ENCODE measurements around the gene SLC7A6.
A peak's percentile ranks its signal among the peaks of the same experiment; 100 is the strongest.

SLC7A6 gene

DNA sequence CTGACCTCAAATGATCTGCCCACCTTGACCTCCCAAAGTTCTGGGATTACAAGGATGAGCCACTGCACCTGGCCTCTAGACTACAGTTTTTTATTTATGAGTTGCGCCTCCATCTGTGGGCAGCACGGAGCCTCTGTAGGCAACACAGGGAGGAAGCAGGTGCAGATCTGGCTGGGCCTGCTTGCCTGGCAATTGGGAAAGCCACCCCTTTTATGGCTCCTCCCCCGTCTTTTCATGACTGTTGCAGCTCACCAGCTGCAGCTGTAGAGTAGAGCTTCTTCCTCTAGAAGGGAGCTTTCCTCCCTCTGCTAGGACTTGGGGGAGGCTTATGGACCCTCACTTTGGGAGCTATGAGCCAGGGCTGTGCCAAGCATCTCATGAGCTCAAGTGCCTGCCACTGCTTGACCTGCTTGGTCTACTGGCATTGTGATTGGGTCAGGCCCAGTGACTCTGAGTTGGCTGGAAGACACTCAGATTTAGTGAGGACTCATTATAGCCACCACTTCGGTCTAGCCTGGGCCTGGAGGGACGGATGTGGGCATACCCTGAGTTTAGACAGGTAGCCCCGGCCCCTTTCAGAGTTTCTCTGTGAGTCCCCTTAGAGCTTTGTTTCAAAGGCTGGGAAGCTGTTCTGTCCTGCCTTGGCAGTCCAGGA lies 6.9 kb upstream of the SLC7A6 start:
- DNase-seq (ENCODE audit: low spot score) = peak; percentile 37

DNA sequence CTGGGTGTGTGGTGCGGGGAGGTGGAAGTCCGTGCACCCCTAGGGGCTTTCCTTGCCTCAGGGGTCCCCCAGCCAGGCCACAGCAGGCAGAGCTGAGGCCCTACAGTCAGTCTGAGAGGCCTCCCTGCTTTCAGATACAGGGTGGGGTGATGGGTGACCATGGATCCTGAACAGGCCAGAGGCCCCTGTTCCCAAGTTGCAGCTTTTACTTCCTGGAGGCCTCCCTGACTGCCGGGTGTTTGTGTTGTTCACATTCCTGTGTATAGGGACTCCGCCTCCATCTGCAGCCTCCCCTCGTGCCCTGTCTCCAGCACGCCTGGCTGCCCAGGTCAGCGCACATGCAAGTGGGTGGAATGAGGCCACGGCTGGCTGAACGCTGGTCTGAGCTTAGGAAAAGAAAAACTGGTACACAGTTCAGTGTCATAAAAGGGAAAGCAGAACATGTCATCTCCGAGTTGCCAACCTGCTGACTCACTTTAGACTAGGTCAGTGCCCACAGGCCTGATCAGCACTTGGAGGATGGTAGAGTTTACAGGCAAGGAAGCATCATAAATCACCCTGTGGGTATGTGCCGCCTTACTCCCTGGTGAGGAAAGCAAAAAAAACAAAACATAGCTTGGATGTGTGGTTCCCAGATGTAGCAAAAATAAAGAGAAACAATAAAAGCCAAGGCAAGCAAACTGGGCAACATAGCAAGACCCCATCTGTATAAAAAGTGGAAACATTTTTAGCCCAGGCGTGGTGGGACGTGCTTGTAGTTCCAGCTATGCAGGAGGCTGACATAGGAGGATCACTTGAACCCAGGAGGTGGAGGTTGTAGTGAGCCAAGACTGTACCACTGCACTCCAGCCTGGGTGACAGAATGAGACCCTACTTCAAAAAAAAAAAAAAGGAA lies 6.2 kb upstream of the SLC7A6 start:
- peak; percentile 100 for DNase-seq (ENCODE audit: low spot score)

DNA sequence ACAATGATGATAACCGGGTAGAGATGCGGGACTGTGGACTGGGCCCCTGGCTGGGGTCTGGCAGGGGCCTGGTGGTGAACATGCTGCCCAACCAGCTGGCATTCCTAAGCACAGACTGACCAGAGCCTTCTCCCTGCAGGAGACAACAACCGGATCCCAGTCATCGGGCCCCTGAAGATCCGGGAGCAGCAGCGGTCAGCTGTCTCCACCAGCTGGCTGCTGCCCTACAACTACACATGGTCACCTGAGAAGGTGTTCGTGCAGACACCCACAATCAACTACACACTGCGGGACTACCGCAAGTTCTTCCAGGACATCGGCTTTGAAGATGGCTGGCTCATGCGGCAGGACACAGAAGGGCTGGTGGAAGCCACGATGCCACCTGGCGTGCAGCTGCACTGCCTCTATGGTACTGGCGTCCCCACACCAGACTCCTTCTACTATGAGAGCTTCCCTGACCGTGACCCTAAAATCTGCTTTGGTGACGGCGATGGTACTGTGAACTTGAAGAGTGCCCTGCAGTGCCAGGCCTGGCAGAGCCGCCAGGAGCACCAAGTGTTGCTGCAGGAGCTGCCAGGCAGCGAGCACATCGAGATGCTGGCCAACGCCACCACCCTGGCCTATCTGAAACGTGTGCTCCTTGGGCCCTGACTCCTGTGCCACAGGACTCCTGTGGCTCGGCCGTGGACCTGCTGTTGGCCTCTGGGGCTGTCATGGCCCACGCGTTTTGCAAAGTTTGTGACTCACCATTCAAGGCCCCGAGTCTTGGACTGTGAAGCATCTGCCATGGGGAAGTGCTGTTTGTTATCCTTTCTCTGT lies 5.1 kb upstream of the SLC7A6 start:
- DNase-seq (ENCODE audit: low spot score) = no peak

DNA sequence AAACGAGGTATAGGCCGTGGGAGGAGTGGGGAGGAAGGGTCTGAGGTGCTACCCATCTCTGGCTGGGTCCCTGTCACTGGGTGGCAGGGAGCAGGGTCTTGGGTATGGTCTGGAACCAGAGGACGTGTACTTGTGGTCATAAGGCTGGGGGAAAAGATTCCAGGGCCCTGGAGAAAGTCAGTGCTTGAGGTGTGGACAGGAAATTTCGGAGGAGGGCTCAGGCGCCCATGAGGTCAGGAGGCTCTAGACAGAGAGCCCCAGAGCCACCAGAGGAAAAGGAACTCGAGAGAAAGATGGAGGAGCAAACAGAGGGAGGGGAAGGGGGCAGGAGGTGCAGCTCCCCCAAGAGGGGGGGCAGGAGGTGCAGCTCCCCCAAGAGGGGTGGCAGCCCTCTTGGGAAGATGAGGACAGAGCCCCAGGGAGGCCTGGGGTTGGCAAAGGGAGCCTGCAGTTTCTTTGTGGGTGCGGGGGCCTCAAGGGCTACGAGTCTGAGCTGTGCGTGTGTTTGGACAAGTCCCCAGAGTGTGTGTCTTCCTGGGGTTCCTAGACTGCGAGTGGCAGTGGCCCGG lies 683 bp upstream of the SLC7A6 start:
- DNase-seq (ENCODE audit: low spot score) = no peak

DNA sequence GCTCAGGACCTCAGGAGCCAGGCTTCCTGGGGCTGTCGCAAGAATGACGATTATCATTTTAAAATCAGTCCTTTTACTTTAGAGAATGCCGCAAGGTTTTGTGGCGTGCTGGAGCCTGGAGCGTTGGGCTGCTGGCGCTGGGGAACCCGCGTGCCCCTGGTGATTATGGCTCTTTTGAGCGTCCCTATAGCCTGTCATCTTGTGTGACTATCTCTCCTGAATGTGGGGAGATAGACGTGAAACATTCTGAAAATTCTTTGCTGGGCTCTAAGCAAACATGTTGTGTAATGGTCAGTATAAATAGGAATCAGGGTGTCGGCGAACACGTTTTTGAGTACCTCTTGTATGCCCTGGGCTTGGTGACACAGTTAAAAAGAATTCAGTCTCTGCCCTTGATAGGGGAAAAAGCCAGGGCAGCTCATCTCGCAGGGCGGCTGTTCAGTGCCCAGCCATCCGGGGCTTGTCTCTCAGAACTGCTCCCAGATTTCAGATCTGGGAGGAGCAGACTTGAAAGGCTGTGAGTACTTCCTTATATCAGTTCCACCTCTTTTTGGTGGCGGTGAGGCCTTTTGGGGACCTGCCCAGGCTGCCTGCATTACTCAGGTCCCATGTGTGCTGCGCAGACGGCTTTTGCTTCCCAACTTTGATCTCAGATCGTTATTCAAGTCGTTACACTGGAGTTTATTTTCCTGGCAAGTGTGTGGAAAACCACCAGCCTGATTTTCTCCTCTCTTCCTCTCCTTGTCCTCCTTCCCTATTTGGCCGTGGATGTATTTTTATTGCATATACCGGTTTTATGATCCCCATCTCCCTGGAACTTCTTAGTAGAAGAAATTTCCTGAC lies 973 bp downstream of the SLC7A6 start:
- peak; percentile 94 for DNase-seq (ENCODE audit: low spot score)

DNA sequence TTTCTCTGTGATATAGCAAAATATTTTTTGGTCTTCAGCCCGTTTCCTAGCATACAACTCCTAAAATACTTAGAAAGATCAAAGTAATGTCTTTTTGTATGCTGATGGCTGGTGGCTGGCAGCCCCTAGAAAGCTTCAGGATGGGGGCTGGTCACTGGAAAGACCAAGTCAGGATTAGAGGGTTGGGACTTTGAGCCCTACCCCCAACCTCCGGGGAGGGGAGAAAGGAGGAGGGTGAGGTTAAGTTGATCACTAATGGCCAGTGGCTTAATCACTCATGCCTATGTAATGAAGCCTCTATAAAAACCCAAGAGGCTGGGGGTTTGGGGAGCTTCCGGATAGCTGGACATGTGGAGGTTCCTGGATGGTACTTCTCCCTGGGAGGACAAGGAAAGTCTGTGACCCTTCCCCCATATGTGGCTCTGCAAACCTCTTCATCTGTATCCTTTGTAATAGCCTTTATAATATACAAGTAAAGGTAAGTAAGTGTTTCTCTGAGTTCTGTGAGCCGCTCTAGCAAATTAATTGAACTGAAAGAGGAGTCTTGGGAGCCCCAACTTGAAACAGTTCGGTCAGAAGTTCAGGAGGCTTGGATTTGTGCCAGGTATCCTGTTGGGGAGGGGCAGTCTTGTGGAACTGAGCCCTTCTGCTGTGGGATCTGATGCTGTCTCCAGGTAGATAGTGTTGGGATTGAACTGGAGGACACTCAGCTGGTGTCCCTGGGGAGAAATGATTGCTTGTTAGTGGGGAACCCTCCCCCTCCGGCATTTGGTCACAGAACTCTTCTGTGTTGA lies 3.5 kb downstream of the SLC7A6 start:
- DNase-seq (ENCODE audit: low spot score) = no peak

DNA sequence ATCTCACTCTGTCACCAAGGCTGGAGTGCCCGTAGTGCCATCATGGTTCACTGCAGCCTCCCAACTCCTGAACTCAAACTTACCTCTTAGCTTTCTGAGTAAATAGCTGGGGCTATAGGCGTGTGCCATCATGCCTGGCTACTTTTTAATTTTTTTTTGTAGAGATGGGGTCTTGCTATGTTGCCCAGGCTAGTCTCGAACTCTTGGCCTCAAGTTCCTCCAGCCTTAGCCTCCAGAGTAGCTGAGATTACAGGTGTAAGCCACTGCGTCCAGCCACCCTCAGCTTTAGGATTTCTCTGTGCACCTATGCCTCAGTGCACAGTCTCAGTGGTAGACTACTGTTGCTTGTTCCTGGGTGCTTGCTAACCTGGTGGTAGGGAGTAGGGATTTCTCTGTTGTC lies 5.5 kb downstream of the SLC7A6 start:
- DNase-seq (ENCODE audit: low spot score) = no peak

DNA sequence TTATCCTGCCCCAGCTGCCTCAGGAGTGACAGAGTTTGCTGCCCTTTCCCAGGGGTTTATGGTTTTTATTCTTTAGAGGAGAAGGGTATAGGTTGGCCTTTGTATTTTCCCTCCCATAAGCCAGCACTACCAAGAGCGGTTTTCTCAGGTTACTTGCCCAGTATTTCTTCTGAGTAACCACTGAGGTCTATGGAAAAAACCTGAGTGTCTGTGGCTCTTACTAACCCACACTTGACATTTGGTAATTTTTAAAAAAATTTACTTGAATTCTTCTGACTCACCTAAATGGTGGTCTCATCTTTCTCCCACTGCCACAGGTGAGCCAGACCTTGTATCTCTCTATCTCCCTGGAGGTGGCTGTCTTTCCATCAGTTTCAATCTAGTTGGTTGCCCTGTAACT lies 6.0 kb downstream of the SLC7A6 start:
- DNase-seq (ENCODE audit: low spot score) = no peak

DNA sequence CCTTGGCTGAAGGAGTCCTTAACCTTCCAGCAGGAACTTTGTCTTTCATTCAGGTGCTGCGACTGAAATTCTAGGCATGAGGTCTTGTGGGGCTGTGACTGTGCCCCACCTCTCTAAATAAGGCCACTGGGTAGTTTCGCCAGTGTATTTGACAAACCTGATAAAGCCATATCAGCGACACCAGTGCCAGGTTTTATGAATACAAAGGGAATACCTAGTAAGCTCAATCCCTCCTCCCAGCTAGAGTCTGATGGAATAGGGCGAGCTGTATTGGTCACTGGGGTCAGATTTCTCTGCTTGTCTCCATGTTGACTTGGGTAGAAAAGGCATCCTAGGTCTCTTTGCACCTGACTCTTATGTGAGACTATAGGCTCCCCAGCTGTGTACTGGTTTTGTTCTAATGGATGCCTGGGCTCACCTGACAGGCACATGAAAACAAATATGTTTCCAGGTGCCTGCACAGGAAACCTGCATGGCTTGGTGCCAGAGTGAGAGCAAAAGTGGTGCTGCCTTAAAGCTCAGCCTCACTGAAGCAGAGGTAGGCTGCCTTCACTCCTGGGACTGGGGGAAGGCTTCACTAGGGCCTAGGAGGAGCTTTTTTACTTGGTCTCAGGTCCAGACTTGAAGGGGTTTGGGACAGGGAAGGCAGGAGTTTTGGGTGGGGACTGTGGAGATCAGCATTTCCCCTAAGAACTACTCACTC lies 8.3 kb downstream of the SLC7A6 start:
- DNase-seq (ENCODE audit: low spot score) = no peak

DNA sequence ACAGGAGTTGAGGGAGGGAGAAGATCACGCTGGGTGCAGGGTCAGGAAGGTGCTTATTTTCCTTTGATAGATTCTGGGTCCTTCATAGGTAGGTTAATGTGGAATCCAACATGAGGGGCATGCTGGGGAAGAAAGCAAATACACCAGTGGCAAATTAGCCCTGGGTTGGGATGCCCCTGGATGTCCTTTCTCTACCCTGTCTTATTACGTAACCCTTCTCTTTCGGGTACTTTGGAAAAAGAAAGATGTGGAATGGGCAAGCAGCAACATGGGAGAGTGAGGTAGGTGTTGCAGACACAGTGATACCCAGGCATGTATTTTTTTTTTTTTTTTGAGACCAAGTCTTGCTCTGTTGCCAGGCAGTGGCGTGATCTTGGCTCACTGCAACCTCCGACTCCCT lies 9.1 kb downstream of the SLC7A6 start:
- no peak for DNase-seq (ENCODE audit: low spot score)

DNA sequence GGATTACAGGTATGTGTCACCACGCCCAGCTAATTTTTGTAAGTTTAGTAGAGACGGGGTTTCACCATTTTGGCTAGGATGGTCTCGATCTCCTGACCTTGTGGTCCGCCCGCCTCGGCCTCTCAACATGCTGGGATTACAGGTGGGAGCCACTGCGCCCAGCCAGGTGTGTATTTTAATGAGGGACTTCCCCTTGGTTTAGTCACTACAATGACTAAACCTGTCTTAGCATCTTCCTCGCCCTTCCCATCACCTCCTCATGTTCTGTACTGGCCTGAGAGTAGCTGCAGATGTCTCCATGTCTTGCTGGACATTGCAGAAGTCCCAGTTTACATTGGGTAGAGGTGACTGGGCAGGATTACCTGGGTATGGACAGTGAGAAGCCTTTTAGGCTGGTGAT lies 9.6 kb downstream of the SLC7A6 start:
- peak; percentile 44 for DNase-seq (ENCODE audit: low spot score)

DNA sequence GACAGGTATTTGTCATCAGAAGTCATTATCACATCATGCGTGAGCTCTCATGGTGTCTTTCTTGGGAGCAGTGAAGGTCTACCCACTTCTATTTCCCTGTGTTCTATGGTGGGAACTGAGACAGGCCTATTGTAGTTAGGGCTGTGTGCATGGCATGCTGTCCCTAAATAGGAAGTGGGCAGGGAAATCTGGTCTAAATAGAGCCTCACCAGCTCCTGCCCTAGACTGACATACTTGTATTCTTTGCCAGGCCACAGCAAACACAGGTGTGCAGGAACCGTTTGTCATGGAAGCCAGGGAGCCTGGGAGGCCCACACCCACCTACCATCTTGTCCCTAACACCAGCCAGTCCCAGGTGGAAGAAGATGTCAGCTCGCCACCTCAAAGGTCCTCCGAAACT lies 10.1 kb downstream of the SLC7A6 start:
- no peak for DNase-seq (ENCODE audit: low spot score)

DNA sequence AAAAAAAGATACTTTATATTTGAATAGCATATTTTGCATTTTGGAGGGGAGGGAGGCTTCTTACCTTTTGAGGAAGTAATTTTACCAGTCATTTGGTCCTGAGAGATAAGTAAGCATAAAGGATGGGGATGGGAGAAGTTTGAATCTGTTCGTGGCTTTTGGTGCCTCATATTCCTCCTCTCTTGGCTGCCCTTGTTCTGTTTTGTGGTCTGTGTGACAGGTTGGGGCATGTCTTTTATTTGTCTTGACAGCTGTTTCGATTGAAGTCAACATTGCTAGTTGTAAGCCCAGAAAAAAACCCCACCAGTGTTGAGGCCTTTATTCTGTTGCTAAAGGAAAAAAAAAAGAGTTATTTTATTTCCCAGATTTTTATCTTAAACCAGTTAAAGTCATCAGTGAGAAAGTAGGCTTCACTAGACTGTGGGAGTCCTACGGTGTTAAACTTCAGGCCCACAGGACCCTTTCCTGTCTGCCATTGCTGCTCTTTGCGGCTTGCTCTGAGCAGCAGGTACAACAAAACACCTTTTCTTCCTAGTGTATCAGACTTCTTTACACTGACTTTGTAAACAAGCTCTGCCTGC lies 11.4 kb downstream of the SLC7A6 start:
- DNase-seq (ENCODE audit: low spot score) = no peak

DNA sequence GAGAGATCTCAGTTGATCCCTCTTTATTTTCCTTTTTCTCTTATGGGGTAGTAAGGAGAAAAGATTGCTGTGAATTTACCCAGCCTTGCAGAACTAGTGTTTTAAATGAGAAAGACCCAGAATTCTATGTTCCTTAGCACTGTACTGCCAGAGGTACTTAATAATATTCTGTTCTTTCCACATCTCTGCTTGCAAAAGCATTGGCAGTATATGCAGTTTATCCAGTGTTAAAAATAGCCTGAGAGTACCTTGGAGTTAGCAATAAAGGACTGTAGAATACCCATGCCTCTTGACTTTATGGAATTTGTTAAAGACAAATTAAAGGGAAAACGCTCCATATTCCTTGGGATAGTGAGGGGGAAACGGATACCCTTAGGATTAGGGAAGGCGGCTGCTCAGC lies 11.9 kb downstream of the SLC7A6 start:
- no peak for DNase-seq (ENCODE audit: low spot score)

DNA sequence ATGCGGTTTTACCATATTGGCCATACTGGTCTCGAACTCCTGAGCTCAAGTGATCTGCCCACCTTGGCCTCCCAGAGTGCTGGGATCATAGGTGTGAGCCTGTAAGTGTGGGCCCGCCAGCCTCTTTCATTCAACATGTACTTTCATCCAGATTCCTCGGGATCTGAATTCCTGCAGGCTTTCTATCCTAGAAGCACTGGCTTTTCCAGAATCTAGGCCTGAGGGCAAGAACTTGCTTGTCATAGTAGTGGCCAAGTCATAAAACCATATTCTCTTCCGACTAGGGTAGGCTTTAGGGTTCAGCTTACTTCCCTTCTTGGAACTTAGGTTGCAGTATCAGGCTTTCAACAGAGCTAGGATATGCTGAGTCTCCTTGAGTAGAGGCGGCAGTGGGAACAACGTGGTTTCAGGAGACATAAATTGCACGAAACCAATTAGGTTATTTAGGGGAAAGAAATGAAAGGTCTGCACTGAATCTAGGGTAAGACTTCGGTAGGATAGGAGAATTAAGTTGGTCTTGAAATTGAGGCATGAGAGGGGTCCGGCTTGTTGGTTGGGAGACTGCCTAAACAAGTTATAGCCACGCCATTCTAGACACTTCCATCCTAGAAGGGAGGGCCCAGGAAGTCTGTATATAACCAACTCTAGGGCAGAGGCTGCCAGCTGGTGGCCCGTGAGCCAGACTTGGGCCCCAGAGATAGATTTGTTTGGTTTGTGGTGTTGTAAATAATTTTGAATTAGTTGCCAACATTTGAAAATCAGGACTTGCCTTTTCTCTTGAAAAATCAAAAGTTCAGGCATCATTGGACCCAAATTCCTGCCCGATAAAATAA lies 15.6 kb downstream of the SLC7A6 start:
- DNase-seq (ENCODE audit: low spot score) = no peak

DNA sequence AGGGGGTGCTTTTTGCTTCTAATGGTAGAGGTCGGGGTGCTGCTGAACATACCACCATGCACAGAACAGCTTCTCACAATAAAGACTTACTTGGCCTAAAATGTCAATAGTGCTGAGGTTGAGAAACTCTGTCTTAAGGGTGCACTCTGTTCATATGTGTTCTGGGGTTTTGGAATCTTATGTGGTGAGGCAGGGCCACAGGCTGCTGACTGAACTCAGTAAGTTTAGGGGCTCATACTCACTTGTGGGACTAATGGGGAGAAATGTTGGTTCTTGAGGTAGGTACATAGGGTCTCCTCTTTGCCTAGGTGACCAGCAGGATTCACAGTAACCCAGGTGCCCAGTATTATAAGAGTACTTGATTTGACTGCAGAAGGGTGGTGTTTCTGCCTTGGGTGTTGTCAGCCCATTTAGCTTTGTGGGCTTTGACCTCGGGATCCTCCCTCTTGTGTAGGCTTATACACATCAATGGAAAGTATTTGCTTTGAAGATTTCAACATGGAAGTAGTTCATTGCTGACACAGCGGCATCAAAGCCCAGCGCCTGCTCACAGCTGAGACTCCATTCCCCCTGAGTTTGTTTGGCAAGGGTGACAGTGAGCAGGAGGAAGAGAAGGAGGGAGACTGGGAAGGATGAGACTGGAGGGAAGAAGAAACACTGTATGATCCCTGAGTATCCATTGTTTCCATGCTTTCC lies 17.2 kb downstream of the SLC7A6 start:
- DNase-seq (ENCODE audit: low spot score) = no peak

DNA sequence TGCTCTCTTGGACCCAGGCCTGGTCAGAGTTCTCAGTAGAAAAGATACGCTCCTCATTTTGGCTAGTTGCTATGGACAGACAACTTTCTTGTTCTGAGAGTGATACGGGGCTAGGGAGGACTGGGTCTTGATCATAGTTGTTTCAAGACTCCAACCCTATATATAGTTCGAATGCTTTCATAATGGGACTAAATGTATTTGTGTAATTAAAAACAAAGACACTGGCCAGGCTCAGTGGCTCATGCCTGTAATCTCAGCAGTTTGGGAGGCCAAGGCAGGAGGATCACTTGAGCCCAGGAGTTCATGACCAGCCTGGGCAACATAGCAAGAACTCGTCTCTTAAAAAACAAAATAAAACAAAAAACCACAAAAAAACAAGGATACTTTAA lies 17.7 kb downstream of the SLC7A6 start:
- DNase-seq (ENCODE audit: low spot score) = no peak

DNA sequence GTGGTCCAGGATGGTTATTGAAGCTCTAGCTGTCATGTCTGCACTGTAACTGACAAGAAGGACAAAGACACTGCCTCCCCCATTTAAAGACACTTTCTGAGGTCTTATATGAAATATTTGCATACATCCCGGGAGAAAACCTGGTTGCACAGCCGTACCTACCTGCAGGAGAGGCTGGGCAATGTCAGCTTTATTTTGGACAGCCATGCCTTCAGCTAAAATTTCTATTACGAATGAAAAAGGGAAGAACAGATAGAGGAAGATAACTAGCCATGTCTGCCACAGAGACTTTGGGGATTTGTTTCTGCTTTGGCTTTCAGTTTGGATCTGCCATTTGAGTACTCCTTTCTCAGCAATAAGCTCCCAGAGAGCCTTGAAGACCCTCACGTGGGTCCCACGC lies 19.0 kb downstream of the SLC7A6 start:
- no peak for DNase-seq (ENCODE audit: low spot score)

All from kidney tubule cell (primary cell).